NT2/D1 (cell line): ENCODE results near the gene MTG2.

Experiments
- SUZ12 ChIP-seq: IDR thresholded peaks from 2 replicates; pipeline ENCODE4 v1.6.1; 2011; ENCODE audit not compliant: insufficient read length, insufficient read depth; ENCODE audit errors: extremely low read depth
- ZNF274 ChIP-seq: IDR thresholded peaks from 2 replicates; pipeline ENCODE4 v1.6.1; 2011; ENCODE audit warnings: mild to moderate bottlenecking, low read depth, low read length

- TF ChIP-seq SUZ12 = no peak
- no peak for TF ChIP-seq ZNF274
Observed at GRCh38 chr20:62224113-62224855, 41.5 kb downstream of the MTG2 start.
